ENCODE data around the gene SYCP2.

SYCP2 gene

GRCh38 chr20:59835448-59836395, 97.7 kb downstream of the SYCP2 start:
- no peak overlapping the region for H3K9ac ChIP-seq (ENCODE audit: low read length)
- no peak overlapping the region for H2AFZ ChIP-seq (ENCODE audit: low read depth, low read length, severe bottlenecking)
- no peak overlapping the region for H3K4me3 ChIP-seq (ENCODE audit: insufficient read depth, low read length, poor library complexity, severe bottlenecking)
- H3K36me3 ChIP-seq (ENCODE audit: low read length), result no peaks in the 10 kb centered on the region
- TF ChIP-seq EZH2phosphoT487 (conservative IDR thresholded peaks at IDR 0.05; ENCODE audit: low read length) (no peak), CTCF (IDR thresholded peaks at IDR 0.05; ENCODE audit: insufficient read depth, low read length, poor library complexity, severe bottlenecking) (no peak)
- no peak overlapping the region for H3K4me2 ChIP-seq (ENCODE audit: low read depth, low read length, poor library complexity, severe bottlenecking)
- H3K27me3 ChIP-seq (ENCODE audit: low read length), result no peaks in the 10 kb centered on the region
- no peaks in the 10 kb centered on the region for H3K9me3 ChIP-seq (ENCODE audit: insufficient read depth, low read length)
- H3K9me2 ChIP-seq (replicated peaks; ENCODE audit: insufficient read depth, low read length), result no peaks in the 10 kb centered on the region
- no peaks in the 10 kb centered on the region for H4K20me1 ChIP-seq (ENCODE audit: low read depth, low read length)
- no peaks in the 10 kb centered on the region for H3F3A ChIP-seq (ENCODE audit: insufficient read depth)
- no peaks in the 10 kb centered on the region for H3K79me2 ChIP-seq (ENCODE audit: insufficient read depth, low read length)
- no peak overlapping the region for H3K27ac ChIP-seq (ENCODE audit: low read depth, low read length)

- no peaks in the 10 kb centered on the region for H4K20me1 ChIP-seq (ENCODE audit: low read depth, low read length)
- no peaks in the 10 kb centered on the region for H3F3A ChIP-seq (ENCODE audit: insufficient read depth)
- no peak overlapping the region for H3K4me2 ChIP-seq (ENCODE audit: low read depth, low read length, poor library complexity, severe bottlenecking)
- no peak for TF ChIP-seq EZH2phosphoT487 (conservative IDR thresholded peaks at IDR 0.05; ENCODE audit: low read length)
- TF ChIP-seq CTCF (IDR thresholded peaks at IDR 0.05; ENCODE audit: insufficient read depth, low read length, poor library complexity, severe bottlenecking), result no peak
- no peaks in the 10 kb centered on the region for H3K36me3 ChIP-seq (ENCODE audit: low read length)
- no peak overlapping the region for H2AFZ ChIP-seq (ENCODE audit: low read depth, low read length, severe bottlenecking)
- H3K4me3 ChIP-seq (ENCODE audit: insufficient read depth, low read length, poor library complexity, severe bottlenecking), result no peak overlapping the region
- no peaks in the 10 kb centered on the region for H3K27me3 ChIP-seq (ENCODE audit: low read length)
- no peak overlapping the region for H3K27ac ChIP-seq (ENCODE audit: low read depth, low read length)
- no peaks in the 10 kb centered on the region for H3K9me3 ChIP-seq (ENCODE audit: insufficient read depth, low read length)
- H3K79me2 ChIP-seq (ENCODE audit: insufficient read depth, low read length), result no peaks in the 10 kb centered on the region
- H3K9me2 ChIP-seq (replicated peaks; ENCODE audit: insufficient read depth, low read length), result no peaks in the 10 kb centered on the region
- H3K9ac ChIP-seq (ENCODE audit: low read length), result no peak overlapping the region
Measured at GRCh38 chr20:59835057-59835447, 98.4 kb downstream of the SYCP2 start.

GRCh38 chr20:59832406-59833363, 100.8 kb downstream of the SYCP2 start:
- no peak for TF ChIP-seq EZH2phosphoT487 (conservative IDR thresholded peaks at IDR 0.05; ENCODE audit: low read length)
- TF ChIP-seq CTCF (IDR thresholded peaks at IDR 0.05; ENCODE audit: insufficient read depth, low read length, poor library complexity, severe bottlenecking), result no peak
- Histone ChIP-seq H3K4me3 (ENCODE audit: insufficient read depth, low read length, poor library complexity, severe bottlenecking) (no peak overlapping the region), H3F3A (ENCODE audit: insufficient read depth) (no peaks in the 10 kb centered on the region), H3K27me3 (ENCODE audit: low read length) (no peaks in the 10 kb centered on the region), H4K20me1 (ENCODE audit: low read depth, low read length) (no peaks in the 10 kb centered on the region), H3K9me2 (replicated peaks; ENCODE audit: insufficient read depth, low read length) (no peaks in the 10 kb centered on the region), H2AFZ (ENCODE audit: low read depth, low read length, severe bottlenecking) (no peak overlapping the region), H3K9me3 (ENCODE audit: insufficient read depth, low read length) (no peaks in the 10 kb centered on the region), H3K4me2 (ENCODE audit: low read depth, low read length, poor library complexity, severe bottlenecking) (no peak overlapping the region), H3K9ac (ENCODE audit: low read length) (no peak overlapping the region), H3K79me2 (ENCODE audit: insufficient read depth, low read length) (no peaks in the 10 kb centered on the region), H3K36me3 (ENCODE audit: low read length) (no peaks in the 10 kb centered on the region), H3K27ac (ENCODE audit: low read depth, low read length) (no peak overlapping the region)

Data from SU-DHL-6 (cell line).